HG03135 (cell line): Measurements from ENCODE around the gene FAS.

Source experiments
- ATAC-seq: cut with Tn5 transposase; IDR thresholded peaks from one replicate; pipeline ENCODE4 v1.9.1; 2021; ENCODE audit warnings: mild to moderate bottlenecking, moderate library complexity; ENCODE audit not compliant: unreplicated experiment

FAS gene

GRCh38 chr10:88990384-88991160 is at the start of gene FAS:
FAS (plus strand) TSS chr10:88990798; CDS start chr10:88990877, 79 bp downstream.
- ATAC-seq: peak; percentile 48

GRCh38 chr10:88941026-88941425 is 49.6 kb upstream of the FAS start:
- no peak for ATAC-seq

GRCh38 chr10:88943778-88944177 is 46.8 kb upstream of the FAS start:
- no peak for ATAC-seq

GRCh38 chr10:88944813-88945212 is 45.8 kb upstream of the FAS start:
- peak; percentile 55 for ATAC-seq

- no peak for ATAC-seq
Observed at GRCh38 chr10:88946200-88946599, 44.4 kb upstream of the FAS start.

- ATAC-seq: no peak
Observed at GRCh38 chr10:88946965-88947590, 43.5 kb upstream of the FAS start.

GRCh38 chr10:88949051-88949450 is 41.5 kb upstream of the FAS start:
- ATAC-seq: no peak

GRCh38 chr10:88949912-88950837 is 40.4 kb upstream of the FAS start:
- ATAC-seq: no peak

GRCh38 chr10:88952647-88953111 is 37.9 kb upstream of the FAS start, which contains the start of gene ACTA2:
ACTA2 (minus strand) TSS chr10:88952773; CDS start chr10:88948930, 3,843 bp downstream.
- no peak for ATAC-seq

GRCh38 chr10:88953662-88954061 is 36.9 kb upstream of the FAS start:
- ATAC-seq: no peak

- ATAC-seq: no peak
Observed at GRCh38 chr10:88954458-88955083, 36.0 kb upstream of the FAS start.

GRCh38 chr10:88957381-88957780 is 33.2 kb upstream of the FAS start:
- ATAC-seq: no peak

- no peak for ATAC-seq
Observed at GRCh38 chr10:88958721-88959120, 31.9 kb upstream of the FAS start.

GRCh38 chr10:88960802-88961201 is 29.8 kb upstream of the FAS start:
- ATAC-seq: no peak

- ATAC-seq: no peak
Observed at GRCh38 chr10:88961266-88961665, 29.3 kb upstream of the FAS start.

- ATAC-seq: no peak
Observed at GRCh38 chr10:88962336-88962735, 28.3 kb upstream of the FAS start.

- no peak for ATAC-seq
Observed at GRCh38 chr10:88963318-88963717, 27.3 kb upstream of the FAS start.

- no peak for ATAC-seq
Observed at GRCh38 chr10:88964360-88964759, 26.2 kb upstream of the FAS start.

- no peak for ATAC-seq
Observed at GRCh38 chr10:88964869-88965415, 25.7 kb upstream of the FAS start.

GRCh38 chr10:88966797-88967196 is 23.8 kb upstream of the FAS start:
- no peak for ATAC-seq
